Fibroblast of gingiva (primary cell): ENCODE results near the gene VPS13D.

Source experiments
- DNase-seq: peaks from one replicate; pipeline ENCODE4 v3.0.0-alpha.2; 2011; ENCODE audit warnings: low read depth

Gene VPS13D

DNA sequence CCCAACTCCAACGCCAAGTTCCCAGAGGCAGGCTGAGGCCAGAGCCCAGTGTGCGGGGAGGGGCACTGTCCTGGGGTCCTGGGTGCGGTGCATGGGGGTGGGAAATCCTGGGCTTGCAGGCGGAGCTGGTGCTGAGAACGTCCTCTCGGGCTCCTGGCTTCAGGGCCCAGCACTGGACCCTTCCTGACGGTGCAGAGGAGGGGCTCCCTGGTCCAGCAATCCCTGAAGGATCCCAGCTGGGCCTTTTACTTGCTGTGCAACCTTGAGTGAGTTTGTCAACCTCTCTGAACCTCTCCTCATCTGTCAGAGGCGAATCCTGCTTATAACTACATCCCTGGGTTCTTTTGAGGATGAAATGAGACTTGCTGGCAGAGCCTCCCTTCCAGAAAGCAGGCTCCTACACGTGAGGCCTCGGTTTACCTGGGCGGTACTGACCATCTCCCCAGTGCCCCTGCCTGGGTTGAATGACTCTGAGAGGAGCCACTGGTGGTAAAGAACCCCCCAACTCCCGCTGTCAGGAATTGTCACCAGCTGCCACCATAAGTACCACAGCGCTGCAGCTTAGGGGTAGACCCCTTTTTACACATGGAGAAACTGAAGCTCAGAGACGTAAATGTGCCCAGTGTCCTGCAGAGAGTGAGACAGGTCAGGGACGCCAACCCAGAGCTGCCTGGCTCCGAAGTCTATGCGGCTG, 310.9 kb downstream of the VPS13D start:
- DNase-seq, result no peak

DNA sequence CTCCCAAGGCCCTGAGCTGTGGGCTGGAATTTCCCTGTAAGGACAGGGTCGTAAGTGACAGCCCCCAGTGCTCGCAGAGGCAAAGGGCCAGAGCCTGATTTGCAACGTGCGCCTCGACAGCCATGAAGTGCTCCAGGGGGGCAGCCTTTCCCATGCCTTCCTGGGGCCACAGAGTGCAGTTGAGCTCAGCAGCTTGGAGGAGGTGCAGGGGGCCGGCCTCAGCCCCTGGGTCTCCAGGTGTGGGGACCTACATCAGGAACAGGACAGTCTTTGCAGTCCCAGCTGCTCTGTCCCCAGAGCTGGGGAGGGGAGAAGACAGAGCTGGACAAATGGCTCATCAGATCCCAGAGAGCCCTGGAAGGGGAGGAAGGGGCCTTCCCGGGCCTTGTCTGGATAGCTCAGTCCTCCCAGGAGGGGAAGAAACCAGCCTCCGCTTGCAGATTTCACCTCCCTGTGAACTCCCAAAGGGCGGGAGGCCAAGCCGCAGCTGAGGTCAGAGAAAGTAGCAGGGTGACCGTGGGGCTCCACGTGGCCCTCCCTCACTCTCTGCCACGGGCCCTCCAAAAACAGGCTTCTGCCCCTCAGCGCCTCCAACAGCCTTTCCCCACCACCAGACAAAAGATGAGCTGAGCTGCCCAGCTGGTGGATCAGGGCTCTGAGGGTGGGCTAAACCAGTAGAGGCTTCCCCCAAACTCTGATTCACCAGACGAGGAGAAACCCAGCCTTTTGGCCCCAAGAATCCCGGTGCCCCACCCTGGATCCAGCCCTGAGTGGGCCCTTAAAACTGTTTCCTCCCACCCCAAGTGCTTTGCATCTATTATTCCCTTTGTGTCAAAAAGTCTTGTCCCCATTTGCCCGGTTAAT, 311.7 kb downstream of the VPS13D start:
- DNase-seq, result no peak

DNA sequence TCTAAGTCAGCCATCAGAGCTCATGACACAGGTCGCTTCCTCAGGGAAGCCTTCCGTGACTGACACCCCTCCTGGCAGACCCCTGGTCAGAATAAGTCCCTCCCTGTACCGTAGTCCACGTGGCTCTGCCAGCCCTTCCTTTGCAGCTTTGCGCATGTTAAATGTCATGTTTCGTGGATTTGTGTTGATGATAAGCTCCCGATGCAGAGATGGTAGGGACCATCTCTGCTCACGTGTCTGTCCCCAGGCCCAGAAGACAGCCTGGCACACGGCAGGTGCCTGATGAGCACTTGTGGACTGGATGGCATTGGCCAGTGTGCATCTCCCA, 312.3 kb downstream of the VPS13D start:
- DNase-seq, result no peak

DNA sequence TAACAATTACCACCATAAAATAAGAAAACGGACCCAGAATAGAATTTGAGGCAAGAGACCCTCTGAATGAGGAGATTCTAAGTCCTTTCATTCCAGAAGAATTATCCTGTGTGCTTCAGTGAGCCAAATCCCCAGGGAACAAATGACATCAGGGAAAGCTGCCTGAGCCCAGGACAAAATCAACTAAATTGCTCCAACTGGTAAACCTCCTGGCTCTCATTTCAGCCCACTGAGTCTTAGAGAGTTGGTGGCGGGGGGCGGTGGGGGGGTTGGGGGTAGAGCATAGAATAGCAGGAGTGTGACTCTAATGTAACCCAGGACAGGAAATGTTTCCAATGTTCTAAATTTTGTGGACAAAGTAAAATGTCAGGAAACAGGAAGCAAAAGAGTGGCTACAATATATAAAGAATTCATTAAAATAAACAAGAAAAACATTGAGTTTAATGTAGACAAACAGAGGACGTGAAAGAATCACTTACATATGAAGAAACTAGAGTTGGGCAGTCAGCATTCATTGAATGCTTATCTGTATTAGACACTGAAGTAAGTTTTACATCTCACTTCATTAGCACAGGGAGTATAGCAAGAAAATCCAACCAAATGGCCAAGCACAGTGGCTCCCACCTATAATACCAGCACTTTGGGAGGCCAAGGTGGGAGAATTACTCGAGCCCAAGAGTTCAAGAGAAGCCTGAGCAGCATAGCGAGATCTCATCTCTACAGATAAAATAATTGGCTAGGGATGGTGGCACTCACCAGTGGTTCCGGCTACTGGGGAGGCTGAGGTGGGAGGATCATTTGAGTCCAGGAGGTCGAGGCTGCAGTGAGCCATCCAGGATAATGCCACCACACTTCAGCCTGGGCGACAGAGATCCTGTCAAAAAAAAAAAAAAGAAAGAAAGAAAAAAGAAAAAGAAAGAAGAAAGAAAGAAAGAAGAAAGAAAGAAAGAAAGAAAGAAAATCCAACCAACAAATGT, 313.1 kb downstream of the VPS13D start:
- DNase-seq, result no peak

DNA sequence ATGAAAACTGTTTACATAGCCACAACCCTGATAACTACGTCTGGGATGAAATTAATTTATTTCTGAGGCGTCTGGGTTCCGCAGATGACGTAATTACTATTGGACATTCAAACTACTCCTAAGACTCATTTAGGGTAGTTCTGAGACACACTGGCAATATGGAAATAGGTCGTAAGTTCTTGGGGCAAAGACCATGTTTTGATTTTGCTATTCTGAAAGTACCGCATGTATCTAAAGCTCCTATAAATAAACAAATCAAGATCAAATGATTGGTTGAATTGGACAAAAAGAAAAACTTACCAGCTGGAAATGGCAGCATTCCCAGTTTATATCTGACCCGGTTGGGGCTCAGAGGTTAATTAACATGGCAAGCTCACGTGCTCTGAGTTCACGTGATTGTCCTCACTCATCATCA, 313.9 kb downstream of the VPS13D start:
- no peak for DNase-seq

DNA sequence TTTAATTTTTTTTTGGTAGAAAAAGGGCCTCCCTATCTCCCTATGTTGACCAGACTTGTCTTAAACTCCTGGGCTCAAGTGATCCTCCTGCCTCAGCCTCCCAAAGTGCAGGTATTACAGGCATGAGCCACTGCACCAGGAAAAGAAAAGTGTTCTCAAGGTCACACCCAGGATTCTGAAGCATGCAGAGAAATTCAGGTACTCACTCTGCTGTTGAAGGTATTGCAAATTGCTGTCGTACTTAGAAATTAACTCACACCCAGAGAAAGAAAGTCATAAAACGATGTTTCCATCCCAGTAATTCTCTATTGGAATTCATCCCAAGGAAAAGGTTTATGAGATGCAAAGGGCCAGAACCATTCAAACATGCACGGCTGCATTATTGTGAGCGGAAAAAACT, 314.5 kb downstream of the VPS13D start:
- no peak for DNase-seq

DNA sequence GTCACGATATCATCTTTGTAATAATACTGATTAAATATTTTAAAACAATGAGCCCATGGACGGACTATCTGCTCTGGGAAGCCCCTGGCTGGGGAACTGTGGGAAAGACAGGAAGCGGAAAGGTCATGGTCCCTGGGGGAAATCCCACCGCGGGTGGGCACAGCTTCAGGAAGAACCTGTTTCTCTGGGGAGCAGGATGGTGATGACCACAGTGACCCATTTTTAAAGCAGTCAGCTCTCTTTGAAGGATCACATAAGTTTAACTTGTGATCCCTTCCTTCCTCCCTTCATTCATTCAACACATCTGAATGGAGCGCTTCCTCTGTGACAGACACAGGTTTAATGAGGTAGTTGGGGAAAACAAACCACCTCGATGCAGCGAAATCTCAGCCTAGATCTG, 315.2 kb downstream of the VPS13D start:
- DNase-seq, result no peak

DNA sequence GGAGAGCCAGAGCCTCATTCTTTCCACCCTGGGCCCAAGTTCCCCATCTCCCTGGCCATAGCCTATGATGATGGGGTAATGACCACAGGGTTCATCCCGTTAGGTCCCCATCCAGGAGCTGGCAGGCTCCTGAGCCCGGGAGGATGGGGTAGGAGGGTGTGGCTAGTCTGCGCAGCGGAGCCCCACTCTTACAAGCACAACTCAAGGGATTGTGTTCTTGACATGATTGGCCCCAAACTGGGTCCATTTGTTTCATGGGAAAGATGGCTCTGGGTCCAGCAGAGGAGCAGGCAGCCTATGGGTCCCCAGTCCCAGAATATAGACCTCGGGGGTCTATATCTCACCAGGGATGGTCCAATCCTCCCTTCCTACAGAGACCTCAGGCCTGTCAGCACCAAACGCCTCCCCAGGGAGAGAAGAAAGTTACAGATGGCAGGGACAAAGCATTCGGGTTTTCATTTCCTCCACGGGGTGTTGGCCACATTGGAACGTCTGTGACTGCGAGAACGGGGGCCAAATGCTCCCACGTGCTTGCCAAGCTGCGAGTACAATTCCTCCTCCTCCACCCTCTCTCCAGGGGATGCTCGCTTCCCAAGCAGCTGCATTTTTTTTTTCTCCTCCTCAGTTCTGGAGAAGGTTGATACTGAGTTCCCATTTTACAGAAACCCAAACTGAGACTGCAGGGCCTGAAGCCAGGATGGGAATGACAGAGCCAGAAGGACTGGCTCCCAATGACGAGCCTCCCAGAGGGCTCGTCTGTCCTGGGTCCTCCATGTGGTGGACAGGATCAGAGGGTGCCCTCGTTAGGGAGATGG, 317.1 kb downstream of the VPS13D start:
- DNase-seq, result peak; percentile 22

DNA sequence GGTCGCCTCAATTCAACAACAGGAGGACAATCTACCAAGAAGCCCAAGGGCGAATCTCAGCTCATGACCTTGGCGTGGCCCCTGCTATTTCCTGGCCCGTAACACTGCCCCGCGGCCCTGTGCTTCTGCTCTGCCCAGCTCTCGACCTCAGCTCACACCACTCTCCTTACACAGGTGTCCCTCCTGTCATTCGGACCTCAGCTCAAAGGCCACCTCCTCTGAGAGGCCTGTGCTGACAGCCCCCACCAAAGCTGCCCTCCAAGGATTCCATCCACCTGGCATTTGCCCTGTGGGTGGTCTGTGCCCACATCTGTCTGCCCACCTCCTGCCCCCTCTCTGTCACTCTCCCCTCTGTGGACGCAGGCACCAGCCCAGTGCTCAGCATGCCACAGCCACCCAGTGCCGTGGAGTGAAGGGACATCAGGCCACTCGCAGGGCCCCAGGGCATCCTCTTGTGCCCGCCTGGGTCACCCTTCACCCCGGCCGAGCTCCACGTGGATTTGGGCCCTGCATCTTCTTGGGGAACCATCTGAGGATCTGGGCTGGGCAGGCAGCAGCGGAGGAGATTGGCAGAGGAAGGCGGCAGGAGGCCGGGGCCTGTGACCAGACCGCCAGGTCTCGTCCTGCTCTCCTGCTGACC, 317.9 kb downstream of the VPS13D start:
- DNase-seq, result no peak

DNA sequence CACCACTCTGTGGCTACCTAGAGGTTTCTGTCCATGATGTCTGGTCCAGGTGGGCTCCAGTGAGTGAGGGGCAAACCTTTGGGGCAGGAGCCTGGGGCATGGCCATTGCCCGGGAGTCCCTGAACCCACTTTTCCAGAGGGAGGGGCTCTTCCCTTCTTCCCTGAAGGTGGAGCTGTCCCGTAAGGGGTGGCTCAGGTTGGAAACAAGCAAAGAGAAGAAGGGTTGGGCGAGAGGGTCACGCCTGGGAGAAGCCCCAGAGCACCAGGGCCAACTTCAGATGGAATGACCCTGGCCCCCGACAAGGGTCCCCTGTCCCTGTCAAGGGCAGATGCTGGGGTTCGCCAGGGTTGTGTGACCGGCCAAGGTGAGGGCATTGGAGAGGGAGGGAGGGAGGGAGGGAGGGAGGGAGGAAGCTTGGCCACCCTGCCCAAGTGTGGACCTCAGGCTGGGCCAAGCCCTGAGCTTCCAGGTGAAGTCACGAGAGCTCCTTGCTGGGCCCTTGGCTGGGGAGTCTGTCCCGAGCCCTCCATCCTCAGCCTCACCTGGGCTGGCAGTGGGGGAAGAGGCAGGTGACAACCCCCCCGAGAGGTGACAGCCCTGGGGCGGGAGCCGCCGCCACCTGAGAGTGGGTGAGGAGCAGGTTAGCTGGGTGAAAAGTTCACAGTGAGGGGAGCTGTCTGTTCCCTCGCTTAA, 318.6 kb downstream of the VPS13D start:
- no peak for DNase-seq

DNA sequence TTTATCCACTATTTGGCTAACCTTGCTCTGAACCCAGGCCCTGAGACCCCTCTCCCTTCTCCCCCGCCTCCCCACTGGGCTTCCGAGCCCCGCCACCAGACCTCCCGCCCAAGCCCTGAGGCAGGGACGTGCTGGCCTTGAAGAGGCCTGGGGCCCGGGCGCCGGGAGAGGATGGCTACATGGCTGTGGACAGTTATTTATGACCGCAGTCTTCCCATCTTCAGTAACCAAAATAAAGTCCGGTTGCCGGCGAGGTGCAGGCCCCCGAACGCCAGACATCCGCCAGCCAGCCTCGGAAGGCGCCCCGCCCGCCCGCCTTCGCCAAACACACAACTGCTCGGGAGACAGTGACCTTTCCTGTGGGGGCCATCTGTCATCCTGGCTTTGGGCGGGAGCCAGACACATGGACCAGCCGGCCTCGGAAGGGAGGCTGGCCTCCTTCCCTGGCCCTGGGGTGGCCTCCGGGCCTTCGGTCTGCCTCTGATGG, 319.2 kb downstream of the VPS13D start:
- DNase-seq, result no peak

DNA sequence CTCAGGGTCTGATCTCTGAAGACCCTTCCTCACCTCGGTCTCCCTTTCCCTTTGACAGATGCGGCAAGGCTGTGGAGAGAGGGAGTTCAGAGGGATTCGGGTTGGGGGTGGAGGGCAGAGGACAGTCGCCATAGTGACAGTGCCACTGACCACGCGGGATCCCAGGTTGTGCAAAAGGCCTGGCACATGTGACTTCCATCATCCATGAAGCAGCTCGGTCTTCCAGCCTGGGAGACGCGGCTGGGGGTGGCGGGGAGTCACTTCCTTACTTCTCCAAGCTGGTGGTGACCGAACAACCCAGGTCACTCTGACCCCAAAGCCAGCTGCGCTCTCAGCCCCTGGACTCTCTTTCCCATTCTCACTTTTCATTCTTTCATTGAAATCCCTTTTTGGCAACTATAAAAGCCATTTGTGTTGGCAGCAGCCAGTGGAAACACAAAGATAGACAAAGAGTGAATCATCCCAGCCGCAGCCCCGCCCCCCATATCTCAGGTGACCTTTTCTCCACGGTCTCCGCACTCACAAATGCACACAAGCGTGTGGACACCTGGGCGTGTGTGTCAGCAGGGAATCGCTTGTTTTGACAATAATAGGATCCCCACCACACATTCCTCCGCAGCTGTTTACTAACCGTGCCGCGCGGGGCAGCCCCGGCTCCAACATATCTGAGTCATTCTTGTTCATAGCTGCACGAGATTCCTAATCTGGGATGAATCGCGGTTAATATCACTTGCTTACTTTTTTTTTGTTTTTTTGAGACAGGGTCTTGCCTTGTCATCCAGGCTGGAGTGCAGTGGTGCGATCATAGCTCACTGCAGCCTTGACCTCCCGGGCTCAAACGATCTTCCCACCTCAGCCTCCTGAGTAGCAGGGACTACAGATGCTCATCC, 319.9 kb downstream of the VPS13D start:
- peak; percentile 79 for DNase-seq

DNA sequence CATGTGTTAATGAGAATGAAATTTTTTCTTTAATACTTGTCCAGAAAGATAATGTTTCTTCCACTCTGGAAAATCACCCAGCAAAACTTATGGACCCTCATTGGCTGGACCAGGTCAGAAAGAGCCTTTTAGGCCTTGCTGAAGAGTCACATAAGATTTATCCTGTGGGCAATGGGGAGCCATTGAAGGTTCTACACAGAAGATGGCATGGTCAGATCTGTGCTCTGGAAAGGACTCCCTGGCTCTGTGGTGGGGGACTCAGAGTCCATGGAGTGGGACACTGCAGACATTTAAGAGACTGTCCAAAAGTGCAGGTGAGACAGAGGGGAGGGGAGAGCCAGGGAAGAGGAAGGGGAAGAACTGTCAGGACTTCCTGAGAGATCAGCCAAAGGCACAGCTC, 321.8 kb downstream of the VPS13D start:
- no peak for DNase-seq

DNA sequence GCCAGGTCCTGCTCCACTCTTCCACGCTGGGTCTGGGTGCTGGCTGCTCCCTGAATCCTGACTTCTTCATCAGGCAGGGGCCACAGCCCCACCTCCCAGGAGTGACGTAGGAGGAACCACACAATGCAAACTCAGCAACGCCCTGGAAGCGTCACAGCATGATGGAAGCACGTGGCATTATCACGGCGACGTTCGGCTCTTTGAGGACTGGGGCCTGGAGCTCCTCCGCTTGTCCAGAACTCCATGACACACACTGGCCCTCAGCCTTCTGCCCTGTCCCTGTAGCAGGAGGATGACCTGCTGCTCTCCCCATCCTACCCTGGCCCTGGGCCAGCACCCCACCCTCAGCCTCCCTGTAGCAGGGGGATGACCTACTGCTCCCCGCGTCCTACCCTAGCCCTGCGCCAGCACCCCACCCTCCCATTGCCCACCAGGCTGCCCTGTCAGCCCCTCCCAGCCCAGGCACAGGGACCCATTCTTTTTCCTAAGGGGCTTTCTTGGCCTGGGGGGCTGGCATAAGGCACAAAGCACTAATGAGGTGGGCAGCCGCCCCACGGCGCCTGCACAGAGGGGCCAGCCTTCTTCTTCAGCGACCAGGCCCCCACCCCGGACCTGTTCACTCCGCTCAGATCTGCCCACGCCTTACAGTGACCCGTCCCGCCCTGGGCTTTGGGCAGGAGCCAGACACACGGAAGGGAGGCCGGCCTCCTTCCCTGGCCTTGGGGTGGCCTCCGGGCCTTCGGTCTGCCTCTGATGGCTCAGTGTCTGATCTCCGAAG, 322.5 kb downstream of the VPS13D start:
- no peak for DNase-seq

DNA sequence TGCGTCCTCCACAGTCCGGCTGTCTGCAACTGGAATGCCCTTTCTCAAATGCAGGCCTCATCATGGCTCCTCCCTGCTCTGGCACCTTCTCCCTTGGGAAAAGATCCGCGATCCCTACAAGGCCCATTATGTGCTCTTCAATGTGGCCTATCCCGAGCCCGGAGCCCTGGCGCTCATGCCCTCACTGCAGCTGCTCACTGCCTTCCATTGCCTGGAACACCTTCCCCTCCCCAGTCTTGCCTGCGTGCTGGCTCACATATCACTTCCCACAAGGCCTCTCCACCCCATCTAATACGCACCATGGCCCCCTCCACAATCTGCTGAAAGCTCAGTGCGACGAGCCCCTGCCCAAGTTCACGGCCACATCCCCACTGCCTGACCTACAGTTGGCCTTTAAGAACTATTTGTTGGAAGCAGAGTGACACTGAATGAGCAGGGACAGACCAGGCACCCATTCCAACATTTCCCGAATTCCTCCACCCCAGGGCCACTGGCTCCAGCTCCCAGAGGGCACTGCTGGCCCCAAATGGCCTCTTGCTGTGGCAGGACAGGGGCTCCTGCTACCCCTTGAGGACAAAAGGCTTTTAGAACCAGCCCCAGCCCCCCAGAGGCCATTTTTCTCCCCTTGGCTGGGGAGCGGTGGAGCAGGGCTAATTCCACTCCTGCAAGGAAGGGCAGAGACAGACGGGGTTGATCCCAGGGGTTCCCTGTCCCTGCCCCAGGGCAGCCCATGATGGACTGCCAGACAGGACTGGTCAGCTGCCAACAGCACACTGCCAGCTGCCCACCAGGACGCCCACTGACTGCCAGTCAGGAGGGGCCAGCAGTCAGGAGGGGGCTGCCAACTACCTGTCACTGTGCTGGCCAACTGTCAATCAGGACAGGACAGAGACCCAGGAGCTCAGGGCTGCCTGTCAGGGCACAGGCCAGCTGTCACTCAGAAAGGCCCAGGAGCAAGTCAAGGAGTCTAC, 323.4 kb downstream of the VPS13D start:
- no peak for DNase-seq

DNA sequence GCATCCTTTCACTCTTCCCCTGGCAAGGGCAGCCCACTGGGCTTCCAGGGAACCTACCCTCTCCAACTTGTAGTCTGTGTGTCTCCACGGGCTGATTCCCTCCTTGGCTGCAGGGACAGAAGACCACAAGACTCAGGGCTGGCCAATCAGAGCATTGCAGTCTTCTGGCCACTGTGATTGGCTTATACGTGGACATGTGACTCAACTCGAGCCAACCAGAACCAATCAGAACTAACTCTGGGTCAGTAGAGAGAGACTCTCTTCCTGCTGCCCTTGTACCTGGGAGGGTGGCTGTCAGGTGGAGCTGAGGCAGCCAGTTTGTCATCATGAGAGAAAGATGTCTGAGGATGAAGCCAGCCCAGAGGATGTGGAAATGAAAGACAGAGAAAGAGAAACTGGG, 324.1 kb downstream of the VPS13D start:
- DNase-seq, result no peak
